Superior temporal gyrus (tissue), 1 donor: Measurements from ENCODE around the gene PPL.
"Not testable (repeated sequence)": the region's sequence is repeated elsewhere in the genome, so short reads cannot be mapped to it uniquely, and the experiment has no call there.

Source experiments
- DNase-seq: peaks from one replicate; pipeline ENCODE4 v3.0.0-alpha.2; 2016; ENCODE audit errors: extremely low spot score

Gene PPL

GRCh38 chr16:4936991-4937781 is at the start of gene PPL:
TSS of gene PPL (minus strand) at chr16:4937148. CDS start at chr16:4937045, 103 bp downstream.
- DNase-seq, result no peak

GRCh38 chr16:4984174-4984990 is 47.4 kb upstream of the PPL start:
- DNase-seq, result peak; percentile 6

- DNase-seq, result no peak
Observed at GRCh38 chr16:4982056-4982867, 45.3 kb upstream of the PPL start.

GRCh38 chr16:4981473-4981872 is 44.5 kb upstream of the PPL start:
- peak; percentile 58 for DNase-seq

- DNase-seq, result no peak
Observed at GRCh38 chr16:4980691-4981090, 43.7 kb upstream of the PPL start.

GRCh38 chr16:4979736-4980660 is 43.0 kb upstream of the PPL start:
- no peak for DNase-seq

- no peak for DNase-seq
Observed at GRCh38 chr16:4979164-4979563, 42.2 kb upstream of the PPL start.

GRCh38 chr16:4976611-4977145 is 39.7 kb upstream of the PPL start:
- DNase-seq, result no peak

GRCh38 chr16:4976079-4976478 is 39.1 kb upstream of the PPL start:
- no peak for DNase-seq

GRCh38 chr16:4972938-4973587 is 36.1 kb upstream of the PPL start:
- DNase-seq, result peak; percentile 82

GRCh38 chr16:4970010-4970409 is 33.1 kb upstream of the PPL start:
- peak; percentile 48 for DNase-seq

GRCh38 chr16:4968879-4969483 is 32.0 kb upstream of the PPL start:
- peak; percentile 40 for DNase-seq

GRCh38 chr16:4968278-4968677 is 31.3 kb upstream of the PPL start:
- not testable (repeated sequence) for DNase-seq

- DNase-seq, result peak; percentile 29
Observed at GRCh38 chr16:4966736-4967453, 29.9 kb upstream of the PPL start.

GRCh38 chr16:4963527-4963926 is 26.6 kb upstream of the PPL start:
- not testable (repeated sequence) for DNase-seq

- DNase-seq, result peak; percentile 98
Observed at GRCh38 chr16:4962716-4963115, 25.8 kb upstream of the PPL start.

- DNase-seq, result peak; percentile 68
Observed at GRCh38 chr16:4960579-4960978, 23.6 kb upstream of the PPL start.

- DNase-seq, result peak; percentile 16
Observed at GRCh38 chr16:4958510-4959438, 21.8 kb upstream of the PPL start.
